HG03159 (cell line): ENCODE results near the gene ZNF92.
"Not testable (repeated sequence)": the region's sequence is repeated elsewhere in the genome, so short reads cannot be mapped to it uniquely, and the experiment has no call there.

Source experiments
- ATAC-seq: cut with Tn5 transposase; IDR thresholded peaks from one replicate; pipeline ENCODE4 v1.9.1; 2021; ENCODE audit warnings: mild to moderate bottlenecking, moderate library complexity; ENCODE audit not compliant: unreplicated experiment

The ZNF92 gene

GRCh38 chr7:65373608-65374351 is at the start of gene ZNF92:
TSS of gene ZNF92 (plus strand) at chr7:65373855. CDS start at chr7:65373998, 143 bp downstream.
- ATAC-seq: peak; percentile 99

GRCh38 chr7:65325793-65326432 is 47.7 kb upstream of the ZNF92 start:
- ATAC-seq: no peak

DNA sequence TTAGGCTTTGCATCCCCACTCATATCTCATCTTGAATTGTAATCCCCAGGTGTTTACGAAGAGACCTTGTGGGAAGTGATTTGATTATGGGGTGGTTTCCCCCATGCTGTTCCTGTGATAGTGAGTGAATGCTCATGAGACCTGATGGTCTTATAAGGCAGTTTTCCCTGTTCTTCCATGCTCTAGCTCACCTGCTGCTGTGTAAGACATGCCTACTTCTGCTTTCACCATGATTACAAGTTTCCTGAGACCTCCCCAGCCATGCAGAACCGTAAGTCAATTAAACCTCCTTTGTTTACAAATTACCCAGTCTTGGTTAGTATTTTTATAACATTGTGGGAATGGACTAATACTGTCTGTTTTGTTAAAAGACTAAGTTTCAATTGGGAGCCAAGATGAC is 35.3 kb upstream of the ZNF92 start:
- no peak for ATAC-seq

DNA sequence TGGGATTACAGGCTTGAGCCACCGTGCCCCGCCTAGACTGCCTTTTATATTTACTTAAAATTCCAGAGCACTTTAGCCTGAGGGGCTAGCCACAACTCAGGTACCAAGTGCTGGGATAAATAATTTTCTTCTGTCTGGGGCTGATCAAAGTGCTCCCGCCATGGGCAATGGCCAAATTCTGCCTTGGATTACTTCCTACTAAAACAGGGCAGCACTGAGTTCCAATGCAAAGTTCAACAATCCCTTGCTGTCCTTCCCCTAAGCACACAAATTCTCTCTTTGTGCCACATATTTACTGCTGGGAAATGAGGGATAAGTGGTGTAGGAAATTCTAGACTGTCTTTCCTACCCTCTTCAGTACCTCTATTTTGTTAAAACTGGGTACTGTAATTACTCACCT is 34.4 kb upstream of the ZNF92 start:
- no peak for ATAC-seq

DNA sequence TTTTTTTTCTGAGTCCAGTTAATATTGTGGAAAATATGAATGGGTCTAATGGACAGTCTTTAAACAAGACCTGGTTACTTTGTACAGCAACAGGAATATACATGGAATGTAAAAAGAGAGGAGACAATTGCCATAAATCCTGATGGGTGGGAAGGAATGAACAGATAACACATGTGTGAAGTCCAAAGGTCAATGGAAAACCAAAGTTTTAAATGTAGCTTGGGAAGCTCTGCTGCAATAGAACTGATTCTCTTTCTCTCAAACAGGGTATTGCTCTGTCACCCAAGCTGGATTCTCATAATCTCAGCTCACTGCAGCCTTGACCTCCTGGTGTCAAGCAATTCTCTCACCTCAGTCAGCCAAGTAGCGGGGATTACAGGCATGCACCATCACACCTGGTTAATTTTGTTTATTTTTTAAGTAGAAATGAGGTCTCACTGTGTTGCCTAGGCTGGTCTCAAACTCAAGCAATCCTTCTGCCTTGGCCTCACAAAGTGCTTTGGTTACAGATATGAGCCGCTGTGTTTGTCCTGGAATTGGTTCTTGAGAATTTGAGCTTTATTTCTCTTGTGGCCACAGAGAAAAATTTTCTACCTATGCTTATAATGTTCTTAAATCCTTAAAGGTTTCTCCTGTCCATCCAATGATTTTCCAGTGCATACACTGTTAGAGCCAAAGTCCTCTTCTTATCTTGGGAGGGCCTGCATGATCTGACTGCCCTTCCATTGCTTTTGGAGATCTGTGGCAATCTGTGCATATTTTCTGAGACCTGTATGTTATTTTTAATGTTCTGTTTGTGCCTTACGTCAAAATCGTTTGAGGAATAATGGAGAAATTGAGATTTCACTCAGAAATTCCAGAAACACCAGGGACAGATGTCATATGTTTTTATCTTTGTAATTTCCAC is 30.7 kb upstream of the ZNF92 start:
- ATAC-seq: no peak

- not testable (repeated sequence) for ATAC-seq
These were observed 29.1 kb upstream of the ZNF92 start for GRCh38 chr7:65344541-65344940.

- ATAC-seq: no peak
These were observed 19.4 kb upstream of the ZNF92 start for GRCh38 chr7:65354263-65354662.

- ATAC-seq: no peak
These were observed 3.8 kb upstream of the ZNF92 start for GRCh38 chr7:65369843-65370242.

GRCh38 chr7:65371468-65371867 is 2.2 kb upstream of the ZNF92 start:
- ATAC-seq: no peak

- no peak for ATAC-seq
These were observed 5.7 kb downstream of the ZNF92 start for GRCh38 chr7:65379318-65379717.

- no peak for ATAC-seq
These were observed 8.1 kb downstream of the ZNF92 start for GRCh38 chr7:65381742-65382141.

GRCh38 chr7:65382452-65382851 is 8.8 kb downstream of the ZNF92 start:
- ATAC-seq: no peak

GRCh38 chr7:65387891-65388290 is 14.2 kb downstream of the ZNF92 start:
- no peak for ATAC-seq

- ATAC-seq: peak; percentile 83
These were observed 16.9 kb downstream of the ZNF92 start for GRCh38 chr7:65390588-65390987.

- no peak for ATAC-seq
These were observed 24.1 kb downstream of the ZNF92 start for GRCh38 chr7:65397730-65398142.

GRCh38 chr7:65398671-65399070 is 25.0 kb downstream of the ZNF92 start:
- ATAC-seq: not testable (repeated sequence)

DNA sequence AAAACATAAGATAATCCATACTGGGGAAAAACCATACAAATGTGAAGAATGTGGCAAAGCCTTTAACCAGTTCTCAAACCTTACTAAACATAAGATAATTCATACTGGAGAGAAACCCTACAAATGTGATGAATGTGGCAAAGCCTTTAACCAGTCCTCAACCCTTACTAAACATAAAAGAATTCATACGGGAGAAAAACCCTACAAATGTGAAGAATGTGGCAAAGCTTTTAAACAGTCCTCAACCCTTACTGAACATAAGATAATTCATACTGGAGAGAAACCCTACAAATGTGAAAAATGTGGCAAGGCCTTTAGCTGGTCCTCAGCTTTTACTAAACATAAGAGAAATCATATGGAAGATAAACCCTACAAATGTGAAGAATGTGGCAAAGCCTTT is 25.4 kb downstream of the ZNF92 start:
- ATAC-seq: not testable (repeated sequence)

DNA sequence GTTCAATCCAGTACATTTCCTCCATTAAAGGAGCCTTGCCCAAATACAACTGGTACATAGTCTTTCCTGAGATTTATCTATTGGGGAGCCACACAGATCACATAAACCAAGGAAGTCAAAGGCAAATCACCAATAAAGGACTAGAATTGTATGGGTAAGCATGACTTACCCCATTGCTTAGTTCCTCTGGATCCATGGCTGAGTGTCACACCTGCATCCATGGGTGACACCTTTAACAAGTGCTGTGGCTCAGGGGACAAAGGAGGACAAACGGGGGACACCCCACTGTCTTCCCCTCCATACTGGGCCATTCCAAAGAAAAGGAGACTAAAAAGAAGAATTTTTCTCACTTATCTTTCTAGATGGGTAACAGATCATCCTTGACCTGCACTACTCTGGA is 30.4 kb downstream of the ZNF92 start:
- ATAC-seq: no peak

DNA sequence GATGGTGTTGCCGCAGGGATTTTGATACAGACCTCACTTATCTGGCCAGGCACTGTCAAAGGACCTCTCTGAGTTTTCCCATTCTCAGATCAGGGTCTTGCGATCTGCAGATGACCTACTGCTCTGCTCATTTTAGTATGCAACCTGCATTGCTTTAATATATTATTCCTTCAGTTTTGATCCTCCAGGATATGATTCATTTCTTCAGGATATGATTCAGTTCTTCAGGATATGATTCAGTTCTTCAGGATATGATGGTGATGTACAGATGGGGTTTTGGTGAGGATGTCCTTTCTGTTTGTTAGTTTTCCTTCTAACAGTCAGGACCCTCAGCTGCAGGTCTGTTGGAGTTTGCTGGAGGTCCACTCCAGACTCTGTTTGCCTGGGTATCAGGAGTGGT is 33.1 kb downstream of the ZNF92 start:
- not testable (repeated sequence) for ATAC-seq

- ATAC-seq: no peak
These were observed 35.7 kb downstream of the ZNF92 start for GRCh38 chr7:65409363-65409762.

DNA sequence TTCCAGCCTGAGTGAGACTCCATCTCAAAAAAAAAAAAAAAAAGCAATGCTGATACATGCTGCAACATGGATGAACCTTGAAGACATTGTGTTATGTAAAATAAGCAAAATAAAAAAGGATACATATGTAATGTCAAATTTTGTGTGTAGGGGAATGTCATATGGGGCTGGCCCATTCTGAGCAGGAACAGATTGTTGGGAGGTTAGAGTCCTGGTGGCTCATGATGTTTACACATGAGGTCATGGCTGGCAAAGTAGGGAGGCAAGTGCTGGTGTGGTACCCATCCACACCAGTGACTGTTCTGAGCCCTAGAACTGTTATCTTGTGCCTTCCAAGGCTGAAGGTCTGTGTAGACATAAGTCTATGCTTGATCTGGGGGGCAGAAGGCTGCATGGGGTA is 37.6 kb downstream of the ZNF92 start:
- no peak for ATAC-seq
